Measurements from ENCODE around the gene ANKRD13B. TPM values are rescaled to one million over a fixed set of nuclear protein-coding genes. Genes with fewer than 3 reads are reported as not detected.
A peak's percentile ranks its signal among the peaks of the same experiment; 100 is the strongest.

ANKRD13B gene
- total and polyA plus RNA-seq, 2 donors (not counting 1 experiment from before 2014, with no cell fraction given): 1.6 to 2.8 TPM

DNA sequence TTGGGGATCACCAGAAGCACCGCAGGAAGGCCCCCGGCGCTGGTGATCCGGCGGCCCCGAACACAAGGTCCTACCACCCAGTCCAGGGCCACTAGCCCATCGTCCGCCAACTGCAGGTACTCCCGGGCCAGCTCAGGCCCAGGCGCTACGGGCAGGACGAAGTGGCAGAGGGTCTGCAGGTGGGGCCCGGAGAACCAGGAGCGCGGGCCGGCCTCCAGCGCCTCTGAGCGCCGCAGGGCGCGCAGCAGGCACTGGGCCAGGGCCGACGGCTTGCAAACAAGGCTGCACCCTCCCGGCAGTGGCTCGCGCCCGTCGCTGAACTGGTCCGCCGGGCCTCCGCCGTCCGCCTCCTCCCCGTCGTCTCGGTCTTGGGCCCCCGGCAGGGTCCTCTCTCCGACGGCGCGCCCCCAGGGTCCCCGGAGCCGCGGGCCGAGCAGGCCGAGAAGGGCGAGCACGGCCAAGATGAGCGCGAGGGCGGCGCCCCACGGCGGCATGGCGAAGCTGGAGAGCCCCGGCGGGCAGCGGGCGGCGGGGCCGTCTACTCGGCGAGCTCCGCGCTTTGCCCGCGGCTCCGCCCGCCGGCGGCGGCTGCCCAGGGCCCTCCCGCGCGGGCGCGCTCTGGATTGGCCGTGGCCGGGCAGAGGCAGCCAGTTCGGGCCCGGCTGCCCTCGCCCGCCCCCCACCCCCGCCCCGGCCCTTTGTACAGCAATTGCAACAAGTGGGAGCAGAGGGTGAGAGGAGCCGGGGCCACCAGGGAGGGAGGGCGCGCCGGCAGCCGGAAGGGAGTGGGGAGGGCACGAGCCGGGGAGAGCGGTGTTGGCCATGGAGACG lies 26.2 kb upstream of the ANKRD13B start, which contains the start of gene ABHD15:
ABHD15 (minus strand) TSS at position 565 of the 831 bp plus-strand sequence; CDS start at position 494, 71 bp downstream.
- Histone ChIP-seq H2AFZ (ENCODE audit: insufficient read depth, low read depth, low read length, poor library complexity, severe bottlenecking) (peak within 1 kb of the TSS; percentile 87), H3K4me3 (ENCODE audit: control extremely low read depth in 1 of 5, extremely low read depth in 1 of 5, insufficient read depth in 1 of 5, low read depth in 2 of 5, low read length in 4 of 5) (peak within 1 kb of the TSS; percentile 70 to 99 (median 80)), H3K9me3 (ENCODE audit: control extremely low read depth in 1 of 3, control insufficient read depth in 2 of 3, insufficient read depth in 1 of 3, low read length in 2 of 3) (no peaks in the 10 kb centered on the region), H4K20me1 (ENCODE audit: control insufficient read depth, insufficient read depth, low read length, poor library complexity, severe bottlenecking) (no peaks in the 10 kb centered on the region), H3K4me1 (ENCODE audit: control insufficient read depth in 2 of 2, insufficient read depth in 2 of 2, low read length in 2 of 2) (peaks cover 42 to 53% of the 10 kb centered on the region in 2 donors), H3K4me2 (replicated peaks; ENCODE audit: low read depth, low read length, poor library complexity, severe bottlenecking) (peak within 1 kb of the TSS; percentile 100), H3K36me3 (replicated peaks in 1 of 2; ENCODE audit: control extremely low read depth in 1 of 2, control insufficient read depth in 1 of 2, extremely low read depth in 1 of 2, insufficient read depth in 2 of 2, low read length in 1 of 2) (peaks cover 0 to 9% of the 10 kb centered on the region in 2 experiments), H3K27ac (ENCODE audit: low read length in 2 of 2) (peak within 1 kb of the TSS; percentile 71 to 76), H3K9ac (ENCODE audit: low read length) (peak within 1 kb of the TSS; percentile 82), H3K27me3 (replicated peaks in 1 of 4; ENCODE audit: control extremely low read depth in 1 of 4, control insufficient read depth in 3 of 4, insufficient read depth in 4 of 4, low read length in 3 of 4) (no peaks in the 10 kb centered on the region), H3K79me2 (ENCODE audit: control insufficient read depth, insufficient read depth, low read length) (peaks cover 26% of the 10 kb centered on the region)
- peak; percentile 26 for ATAC-seq (ENCODE audit: low read depth)
- under 1% methylated on average over 94 of the region's 94 CpGs for WGBS (ENCODE audit: insufficient coverage)
- no peak for TF ChIP-seq EZH2 (IDR thresholded peaks at IDR 0.05; ENCODE audit: borderline replicate concordance, insufficient read depth, low read depth, low read length, poor library complexity, severe bottlenecking)
- TF ChIP-seq, protein P1, sequence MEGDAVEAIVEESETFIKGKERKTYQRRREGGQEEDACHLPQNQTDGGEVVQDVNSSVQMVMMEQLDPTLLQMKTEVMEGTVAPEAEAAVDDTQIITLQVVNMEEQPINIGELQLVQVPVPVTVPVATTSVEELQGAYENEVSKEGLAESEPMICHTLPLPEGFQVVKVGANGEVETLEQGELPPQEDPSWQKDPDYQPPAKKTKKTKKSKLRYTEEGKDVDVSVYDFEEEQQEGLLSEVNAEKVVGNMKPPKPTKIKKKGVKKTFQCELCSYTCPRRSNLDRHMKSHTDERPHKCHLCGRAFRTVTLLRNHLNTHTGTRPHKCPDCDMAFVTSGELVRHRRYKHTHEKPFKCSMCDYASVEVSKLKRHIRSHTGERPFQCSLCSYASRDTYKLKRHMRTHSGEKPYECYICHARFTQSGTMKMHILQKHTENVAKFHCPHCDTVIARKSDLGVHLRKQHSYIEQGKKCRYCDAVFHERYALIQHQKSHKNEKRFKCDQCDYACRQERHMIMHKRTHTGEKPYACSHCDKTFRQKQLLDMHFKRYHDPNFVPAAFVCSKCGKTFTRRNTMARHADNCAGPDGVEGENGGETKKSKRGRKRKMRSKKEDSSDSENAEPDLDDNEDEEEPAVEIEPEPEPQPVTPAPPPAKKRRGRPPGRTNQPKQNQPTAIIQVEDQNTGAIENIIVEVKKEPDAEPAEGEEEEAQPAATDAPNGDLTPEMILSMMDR (IDR thresholded peaks at IDR 0.05): no peak
- ChIA-PET CTCF (interaction anchor here (1.0 to 24.3 kb wide), 11 partner anchors 9 to 197 kb away, joined by 4 to 336 read pairs (median 6); partner anchors contain the start of gene ANKRD13B), POLR2A (interaction anchor here (0.5 to 2.9 kb wide), 8 partner anchors 10 to 560 kb away, joined by 3 to 12 read pairs (median 3); partner anchors contain the start of genes ANKRD13B and CORO6)
- H3K4me3 Mint-ChIP-seq: peak within 1 kb of the TSS; percentile 99
- peak; percentile 85 for DNase-seq
- H3K9me3 Mint-ChIP-seq (ENCODE audit: insufficient read depth): no peaks in the 10 kb centered on the region
- H3K4me1 Mint-ChIP-seq: peaks cover 50% of the 10 kb centered on the region
- H3K27ac Mint-ChIP-seq: peak within 1 kb of the TSS; percentile 98
- intact Hi-C loops (cut with micrococcal nuclease): loop anchor here (5.0 to 10.0 kb wide), 7 partner anchors 156 to 922 kb away; partner anchors contain the start of genes BLTP2, NUFIP2, PHF12 and SSH2
- H3K27me3 Mint-ChIP-seq: no peaks in the 10 kb centered on the region
